H1 (cell line): ENCODE results near the gene SH3PXD2A. TPM values are rescaled to one million over a fixed set of nuclear protein-coding genes. Genes with fewer than 3 reads are reported as not detected.

Experiments
- BACH1 ChIP-seq: IDR thresholded peaks from 2 replicates; pipeline ENCODE4 v1.6.1; 2012; ENCODE audit warnings: low read length, improper control_type of control experiment
- CBX5 ChIP-seq: fragments of 300-800, 300-1000 bp; sonication (generic); IDR thresholded peaks from 2 replicates; pipeline ENCODE4 v1.7.1; 2016; ENCODE audit warnings: antibody characterized with exemption, low read length, low read depth
- CEBPB ChIP-seq: IDR thresholded peaks from 2 replicates; pipeline ENCODE4 v1.6.1; 2012; ENCODE audit warnings: low read depth, low read length
- EGR1 ChIP-seq: IDR thresholded peaks from 2 replicates; pipeline ENCODE4 v1.6.1; 2011; ENCODE audit warnings: low read depth, low read length, borderline replicate concordance
- EZH2 ChIP-seq: fragments of 200-600 bp; sonication (generic); IDR thresholded peaks from 2 replicates; pipeline ENCODE4 v1.7.1; 2012; ENCODE audit warnings: low read depth, mild to moderate bottlenecking, moderate library complexity, low read length, inconsistent platforms; ENCODE audit not compliant: severe bottlenecking
- NRF1 ChIP-seq: IDR thresholded peaks from 2 replicates; pipeline ENCODE4 v1.6.1; 2011; ENCODE audit warnings: mild to moderate bottlenecking, low read depth, low read length, improper control_type of control experiment
- POLR2AphosphoS5 ChIP-seq: IDR thresholded peaks from 2 replicates; pipeline ENCODE4 v1.6.1; 2011; ENCODE audit warnings: low read depth, low read length
- RFX5 ChIP-seq: IDR thresholded peaks from 2 replicates; pipeline ENCODE4 v1.6.1; 2011; ENCODE audit warnings: low read depth, low read length, improper control_type of control experiment, borderline replicate concordance
- RXRA ChIP-seq: IDR thresholded peaks from 2 replicates; pipeline ENCODE4 v1.6.1; 2011; ENCODE audit warnings: low read depth, mild to moderate bottlenecking, low read length, moderate library complexity; ENCODE audit not compliant: insufficient read depth
- polyA plus RNA-seq, 7 experiments: library from polyadenylated mRNA; depleted of rRNA in 3 of 7; stranded (reverse) in 5 of 7; unstranded in 2 of 7; fragments of >200 nt in 5 of 7; fragments of 200-250 nt in 2 of 7; gene quantifications; 1 replicate in 5 of 7; 2 replicates in 1 of 7; 4 replicates in 1 of 7; pipeline versions ENCODE4 v1.2.1 to v1.2.3, GENCODE V29; 2011 to 2013; ENCODE audit warnings: missing spikeins in 2 of 7, mixed read lengths in 2 of 7
- total RNA-seq: library from RNA; stranded (reverse); fragmentation: NEBNext Ultra II Directional; extraction: Animal tissue kit (Norgen Biotek cat#: 25700); gene quantifications from 2 replicates; pipeline ENCODE4 v1.2.1, GENCODE V29; 2021

The SH3PXD2A gene
- total and polyA plus RNA-seq, 2 of the 8 experiments (the other 6 are each of a cell fraction or from before 2014, with no cell fraction given): 5.4 to 16.3 TPM

- TF ChIP-seq POLR2AphosphoS5 (no peak), CBX5 (no peak), CEBPB (no peak), EZH2 (no peak), BACH1 (no peak), EGR1 (no peak), NRF1 (no peak), RFX5 (no peak), RXRA (no peak)
- TF ChIP-seq, all 59 proteins: peak for 0
Observed at GRCh38 chr10:103889121-103889720, 33.8 kb upstream of the SH3PXD2A start (continued).
